ENCODE results near the gene C2CD4B.

The C2CD4B gene

GRCh38 chr15:62141643-62142588, 23.2 kb downstream of the C2CD4B start:
- no peak for TF ChIP-seq CTCF (IDR thresholded peaks at IDR 0.05; ENCODE audit: control insufficient read depth, extremely low read depth, insufficient read depth)
- no peak overlapping the region for H3K4me3 ChIP-seq (ENCODE audit: low read depth, low read length)
- DNase-seq (ENCODE audit: low read depth): no peak

GRCh38 chr15:62141200-62141599, 23.9 kb downstream of the C2CD4B start:
- no peak for DNase-seq (ENCODE audit: low read depth)
- no peak overlapping the region for H3K4me3 ChIP-seq (ENCODE audit: low read depth, low read length)
- TF ChIP-seq CTCF (IDR thresholded peaks at IDR 0.05; ENCODE audit: control insufficient read depth, extremely low read depth, insufficient read depth): no peak

- DNase-seq (ENCODE audit: low read depth): no peak
- no peak overlapping the region for H3K4me3 ChIP-seq (ENCODE audit: low read depth, low read length)
- no peak for TF ChIP-seq CTCF (IDR thresholded peaks at IDR 0.05; ENCODE audit: control insufficient read depth, extremely low read depth, insufficient read depth)
Observed at GRCh38 chr15:62138124-62138523, 27.0 kb downstream of the C2CD4B start.

GRCh38 chr15:62136911-62137865, 27.9 kb downstream of the C2CD4B start:
- no peak for DNase-seq (ENCODE audit: low read depth)
- no peak for TF ChIP-seq CTCF (IDR thresholded peaks at IDR 0.05; ENCODE audit: control insufficient read depth, extremely low read depth, insufficient read depth)
- H3K4me3 ChIP-seq (ENCODE audit: low read depth, low read length): no peak overlapping the region

GRCh38 chr15:62135532-62136134, 29.5 kb downstream of the C2CD4B start:
- H3K4me3 ChIP-seq (ENCODE audit: low read depth, low read length): no peak overlapping the region
- TF ChIP-seq CTCF (IDR thresholded peaks at IDR 0.05; ENCODE audit: control insufficient read depth, extremely low read depth, insufficient read depth): no peak
- no peak for DNase-seq (ENCODE audit: low read depth)

- no peak for TF ChIP-seq CTCF (IDR thresholded peaks at IDR 0.05; ENCODE audit: control insufficient read depth, extremely low read depth, insufficient read depth)
Observed at GRCh38 chr15:62133141-62133540, 31.9 kb downstream of the C2CD4B start.

More at GRCh38 chr15:62133141-62133540, 31.9 kb downstream of the C2CD4B start:
- DNase-seq (ENCODE audit: low read depth): no peak
- H3K4me3 ChIP-seq (ENCODE audit: low read depth, low read length): no peak overlapping the region
